SK-N-SH (cell line): ENCODE measurements around the gene PATL2. TPM values are rescaled to one million over a fixed set of nuclear protein-coding genes. Genes with fewer than 3 reads are reported as not detected.

Experiments
- CTCF ChIA-PET: fragments of 300-600, 350-600 bp; formaldehyde crosslinking; extraction: SDS; loops from one replicate; lab custom pipeline; 2021; lab: Yijun Ruan, JAX
- POLR2A ChIA-PET: fragments of 350-600 bp; sonication (Branson Sonifier 250); formaldehyde crosslinking; extraction: SDS; loops from one replicate; lab custom pipeline; 2020; ENCODE audit warnings: antibody characterized with exemption, inconsistent platforms; lab: Yijun Ruan, JAX
- DNase-seq: peaks from one replicate; pipeline ENCODE4 v3.0.0; 2012
- H2AFZ ChIP-seq: fragments of 200-600 bp; sonication (generic); 2 replicates; pipeline ENCODE4 v1.8.1; 2016; ENCODE audit warnings: antibody characterized with exemption, mild to moderate bottlenecking, low read depth
- H3F3A ChIP-seq: fragments of 200-600 bp; sonication (generic); replicated peaks from 2 replicates; pipeline ENCODE3; 2016; ENCODE audit warnings: antibody characterized with exemption, mild to moderate bottlenecking; ENCODE audit not compliant: insufficient read depth
- H3K27ac ChIP-seq, 2 experiments: fragments of 200-500 bp in 1 of 2; fragments of 200-600 bp in 1 of 2; sonication (Bioruptor generic) in 1 of 2; sonication (generic), shearing (Covaris generic) in 1 of 2; 2 replicates each; pipeline versions ENCODE4 v1.5.1 to v1.6.1; 2014 to 2016; ENCODE audit warnings: low read depth in 2 of 2, inconsistent platforms in 1 of 2, low read length in 1 of 2, mild to moderate bottlenecking in 1 of 2, mixed read lengths in 1 of 2
- H3K27me3 ChIP-seq: fragments of 200-600 bp; sonication (generic), shearing (Covaris generic); 2 replicates; pipeline ENCODE4 v1.6.1; 2016; ENCODE audit warnings: mixed run types; ENCODE audit not compliant: insufficient read depth
- H3K36me3 ChIP-seq, 2 experiments: fragments of 200-500 bp in 1 of 2; fragments of 200-600 bp in 1 of 2; sonication (Bioruptor generic) in 1 of 2; sonication (generic) in 1 of 2; replicated peaks in 1 of 2; 2 replicates each; pipeline versions ENCODE3 to v1.5.1; 2014 to 2016; ENCODE audit warnings: low read length in 1 of 2, mild to moderate bottlenecking in 1 of 2; ENCODE audit not compliant: insufficient read depth in 2 of 2, control insufficient read depth in 1 of 2
- H3K4me1 ChIP-seq, 2 experiments: fragments of 200-500 bp in 1 of 2; fragments of 200-600 bp in 1 of 2; sonication (Bioruptor generic) in 1 of 2; sonication (generic), shearing (Covaris generic) in 1 of 2; 2 replicates each; pipeline versions ENCODE4 v1.5.1 to v1.6.1; 2014 to 2016; ENCODE audit warnings: low read depth in 1 of 2, low read length in 1 of 2, mixed run types in 1 of 2; ENCODE audit not compliant: insufficient read depth in 2 of 2, control insufficient read depth in 1 of 2
- H3K4me2 ChIP-seq: fragments of 200-600 bp; sonication (generic), shearing (Covaris generic); 2 replicates; pipeline ENCODE4 v1.6.1; 2017; ENCODE audit warnings: mixed run types
- H3K4me3 ChIP-seq, 2 experiments: fragments of 200-500 bp in 1 of 2; fragments of 200-600 bp in 1 of 2; sonication (Bioruptor generic) in 1 of 2; sonication (generic), shearing (Covaris generic) in 1 of 2; 2 replicates each; pipeline versions ENCODE4 v1.5.1 to v1.8.1; 2014 to 2016; ENCODE audit warnings: low read depth in 2 of 2, inconsistent platforms in 1 of 2, low read length in 1 of 2, mild to moderate bottlenecking in 1 of 2, mixed read lengths in 1 of 2, moderate library complexity in 1 of 2
- H3K79me2 ChIP-seq: fragments of 200-600 bp; sonication (generic); 2 replicates; pipeline ENCODE4 v1.8.1; 2017; ENCODE audit warnings: mild to moderate bottlenecking; ENCODE audit not compliant: insufficient read depth
- H3K9ac ChIP-seq: fragments of 200-600 bp; sonication (generic); 2 replicates; pipeline ENCODE4 v1.6.1; 2017; ENCODE audit warnings: mixed run types
- H3K9me2 ChIP-seq: fragments of 200-600 bp; sonication (generic); 2 replicates; pipeline ENCODE4 v1.6.1; 2017; ENCODE audit warnings: mixed run types
- H3K9me3 ChIP-seq: fragments of 200-600 bp; sonication (generic); 2 replicates; pipeline ENCODE4 v1.6.1; 2017; ENCODE audit warnings: mixed run types, mild to moderate bottlenecking, moderate library complexity
- H4K20me1 ChIP-seq: fragments of 200-600 bp; sonication (generic); 2 replicates; pipeline ENCODE4 v1.6.1; 2017; ENCODE audit warnings: mild to moderate bottlenecking, mixed run types; ENCODE audit not compliant: insufficient read depth
- ELF1 ChIP-seq: IDR thresholded peaks from 2 replicates; pipeline ENCODE4 v1.4.0; 2012
- EZH2phosphoT487 ChIP-seq: fragments of 200-600 bp; sonication (generic); IDR thresholded peaks from 2 replicates; pipeline ENCODE4 v1.6.1; 2017; ENCODE audit warnings: low read depth, mixed run types, mild to moderate bottlenecking, antibody characterized with exemption, moderate library complexity, borderline replicate concordance
- FOSL2 ChIP-seq: IDR thresholded peaks from 2 replicates; pipeline ENCODE4 v1.4.0; 2012; ENCODE audit warnings: low read depth, mild to moderate bottlenecking, moderate library complexity, borderline replicate concordance
- FOXM1 ChIP-seq: IDR thresholded peaks from 2 replicates; pipeline ENCODE4 v1.4.0; 2012; ENCODE audit warnings: low read depth, mild to moderate bottlenecking
- GATA2 ChIP-seq: sonication (generic); formaldehyde crosslinking; IDR thresholded peaks from 2 replicates; pipeline ENCODE4 v1.5.0; 2020; ENCODE audit warnings: mild to moderate bottlenecking, missing genetic modification reagents
- JUND ChIP-seq: IDR thresholded peaks from 2 replicates; pipeline ENCODE4 v1.4.0; 2012
- MEF2A ChIP-seq: IDR thresholded peaks from 2 replicates; pipeline ENCODE4 v1.4.0; 2012; ENCODE audit warnings: low read depth, borderline replicate concordance
- MXI1 ChIP-seq: IDR thresholded peaks from 2 replicates; pipeline ENCODE4 v1.6.1; 2012; ENCODE audit warnings: mild to moderate bottlenecking, low read depth, low read length, improper control_type of control experiment
- NRF1 ChIP-seq: IDR thresholded peaks from 2 replicates; pipeline ENCODE4 v1.6.1; 2012; ENCODE audit warnings: low read depth, mild to moderate bottlenecking, low read length
- POLR2AphosphoS5 ChIP-seq: IDR thresholded peaks from 2 replicates; pipeline ENCODE4 v1.6.1; 2012; ENCODE audit warnings: low read depth, low read length
- RAD21 ChIP-seq: IDR thresholded peaks from 2 replicates; pipeline ENCODE4 v1.6.1; 2012; ENCODE audit warnings: mild to moderate bottlenecking, low read length
- SIN3A ChIP-seq: IDR thresholded peaks from 2 replicates; pipeline ENCODE4 v1.6.1; 2012; ENCODE audit warnings: low read depth, mild to moderate bottlenecking, low read length, moderate library complexity, borderline replicate concordance
- SMC3 ChIP-seq: IDR thresholded peaks from 2 replicates; pipeline ENCODE4 v1.6.1; 2012; ENCODE audit warnings: low read depth, low read length, improper control_type of control experiment
- TCF12 ChIP-seq: IDR thresholded peaks from 2 replicates; pipeline ENCODE4 v1.4.0; 2012
- TEAD4 ChIP-seq: IDR thresholded peaks from 2 replicates; pipeline ENCODE4 v1.4.0; 2012; ENCODE audit warnings: mild to moderate bottlenecking, borderline replicate concordance; ENCODE audit not compliant: insufficient read depth
- WGBS: methylation state at CpG from one replicate; pipeline ENCODE4 v1.1.6; 2017; ENCODE audit warnings: low lambda C conversion rate; 5-methylcytosine and 5-hydroxymethylcytosine counted together
- polyA plus RNA-seq, 3 experiments: library from polyadenylated mRNA; depleted of rRNA; stranded (reverse); fragments of >200 nt; gene quantifications; 2 replicates each; pipeline ENCODE4 v1.2.3, GENCODE V29; 2012
- TF ChIP-seq, protein P1 (sequence below): fragments of 200-600 bp; sonication (generic); IDR thresholded peaks from 2 replicates; pipeline ENCODE4 v1.6.1; 2017; ENCODE audit warnings: antibody characterized with exemption, mild to moderate bottlenecking, moderate library complexity
- TF ChIP-seq, protein P2 (sequence below): IDR thresholded peaks from 2 replicates; pipeline ENCODE4 v1.4.0; 2012; ENCODE audit warnings: low read depth
- TF ChIP-seq, protein P3 (sequence below): IDR thresholded peaks from 2 replicates; pipeline ENCODE4; 2012
- TF ChIP-seq, protein P4 (sequence below): IDR thresholded peaks from 2 replicates; pipeline ENCODE4 v1.4.0; 2012; ENCODE audit warnings: low read depth, borderline replicate concordance
- TF ChIP-seq, protein P5 (sequence below): IDR thresholded peaks from 2 replicates; pipeline ENCODE4 v1.6.1; 2012; ENCODE audit warnings: mild to moderate bottlenecking, low read depth, low read length, moderate library complexity

PATL2 gene
- polyA plus RNA-seq, 1 of the 3 experiments (the other 2 are of a cell fraction), result 0.31 TPM

DNA sequence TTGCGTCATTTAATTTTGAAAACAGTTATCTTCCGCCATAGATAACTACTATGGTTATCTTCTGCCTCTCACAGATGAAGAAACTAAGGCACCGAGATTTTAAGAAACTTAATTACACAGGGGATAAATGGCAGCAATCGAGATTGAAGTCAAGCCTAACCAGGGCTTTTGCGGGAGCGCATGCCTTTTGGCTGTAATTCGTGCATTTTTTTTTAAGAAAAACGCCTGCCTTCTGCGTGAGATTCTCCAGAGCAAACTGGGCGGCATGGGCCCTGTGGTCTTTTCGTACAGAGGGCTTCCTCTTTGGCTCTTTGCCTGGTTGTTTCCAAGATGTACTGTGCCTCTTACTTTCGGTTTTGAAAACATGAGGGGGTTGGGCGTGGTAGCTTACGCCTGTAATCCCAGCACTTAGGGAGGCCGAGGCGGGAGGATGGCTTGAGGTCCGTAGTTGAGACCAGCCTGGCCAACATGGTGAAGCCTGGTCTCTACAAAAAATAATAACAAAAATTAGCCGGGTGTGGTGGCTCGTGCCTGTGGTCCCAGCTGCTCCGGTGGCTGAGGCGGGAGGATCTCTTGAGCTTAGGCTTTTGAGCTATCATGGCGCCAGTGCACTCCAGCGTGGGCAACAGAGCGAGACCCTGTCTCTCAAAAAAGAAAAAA is 1.4 kb upstream of the PATL2 start (continued):
- TF ChIP-seq TCF12, result peak; percentile 42; the same call in 1 of the 2 replicates
- TF ChIP-seq, protein P1, sequence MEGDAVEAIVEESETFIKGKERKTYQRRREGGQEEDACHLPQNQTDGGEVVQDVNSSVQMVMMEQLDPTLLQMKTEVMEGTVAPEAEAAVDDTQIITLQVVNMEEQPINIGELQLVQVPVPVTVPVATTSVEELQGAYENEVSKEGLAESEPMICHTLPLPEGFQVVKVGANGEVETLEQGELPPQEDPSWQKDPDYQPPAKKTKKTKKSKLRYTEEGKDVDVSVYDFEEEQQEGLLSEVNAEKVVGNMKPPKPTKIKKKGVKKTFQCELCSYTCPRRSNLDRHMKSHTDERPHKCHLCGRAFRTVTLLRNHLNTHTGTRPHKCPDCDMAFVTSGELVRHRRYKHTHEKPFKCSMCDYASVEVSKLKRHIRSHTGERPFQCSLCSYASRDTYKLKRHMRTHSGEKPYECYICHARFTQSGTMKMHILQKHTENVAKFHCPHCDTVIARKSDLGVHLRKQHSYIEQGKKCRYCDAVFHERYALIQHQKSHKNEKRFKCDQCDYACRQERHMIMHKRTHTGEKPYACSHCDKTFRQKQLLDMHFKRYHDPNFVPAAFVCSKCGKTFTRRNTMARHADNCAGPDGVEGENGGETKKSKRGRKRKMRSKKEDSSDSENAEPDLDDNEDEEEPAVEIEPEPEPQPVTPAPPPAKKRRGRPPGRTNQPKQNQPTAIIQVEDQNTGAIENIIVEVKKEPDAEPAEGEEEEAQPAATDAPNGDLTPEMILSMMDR, result no peak
- TF ChIP-seq, protein P2, sequence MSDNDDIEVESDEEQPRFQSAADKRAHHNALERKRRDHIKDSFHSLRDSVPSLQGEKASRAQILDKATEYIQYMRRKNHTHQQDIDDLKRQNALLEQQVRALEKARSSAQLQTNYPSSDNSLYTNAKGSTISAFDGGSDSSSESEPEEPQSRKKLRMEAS, result peak; percentile 31
- TF ChIP-seq EZH2phosphoT487, result no peak
- TF ChIP-seq SIN3A, result no peak
- no peak for TF ChIP-seq MEF2A
- TF ChIP-seq, protein P3, sequence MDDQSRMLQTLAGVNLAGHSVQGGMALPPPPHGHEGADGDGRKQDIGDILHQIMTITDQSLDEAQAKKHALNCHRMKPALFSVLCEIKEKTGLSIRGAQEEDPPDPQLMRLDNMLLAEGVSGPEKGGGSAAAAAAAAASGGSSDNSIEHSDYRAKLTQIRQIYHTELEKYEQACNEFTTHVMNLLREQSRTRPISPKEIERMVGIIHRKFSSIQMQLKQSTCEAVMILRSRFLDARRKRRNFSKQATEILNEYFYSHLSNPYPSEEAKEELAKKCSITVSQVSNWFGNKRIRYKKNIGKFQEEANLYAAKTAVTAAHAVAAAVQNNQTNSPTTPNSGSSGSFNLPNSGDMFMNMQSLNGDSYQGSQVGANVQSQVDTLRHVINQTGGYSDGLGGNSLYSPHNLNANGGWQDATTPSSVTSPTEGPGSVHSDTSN, result no peak
- TF ChIP-seq, all 33 proteins: peak for 7

DNA sequence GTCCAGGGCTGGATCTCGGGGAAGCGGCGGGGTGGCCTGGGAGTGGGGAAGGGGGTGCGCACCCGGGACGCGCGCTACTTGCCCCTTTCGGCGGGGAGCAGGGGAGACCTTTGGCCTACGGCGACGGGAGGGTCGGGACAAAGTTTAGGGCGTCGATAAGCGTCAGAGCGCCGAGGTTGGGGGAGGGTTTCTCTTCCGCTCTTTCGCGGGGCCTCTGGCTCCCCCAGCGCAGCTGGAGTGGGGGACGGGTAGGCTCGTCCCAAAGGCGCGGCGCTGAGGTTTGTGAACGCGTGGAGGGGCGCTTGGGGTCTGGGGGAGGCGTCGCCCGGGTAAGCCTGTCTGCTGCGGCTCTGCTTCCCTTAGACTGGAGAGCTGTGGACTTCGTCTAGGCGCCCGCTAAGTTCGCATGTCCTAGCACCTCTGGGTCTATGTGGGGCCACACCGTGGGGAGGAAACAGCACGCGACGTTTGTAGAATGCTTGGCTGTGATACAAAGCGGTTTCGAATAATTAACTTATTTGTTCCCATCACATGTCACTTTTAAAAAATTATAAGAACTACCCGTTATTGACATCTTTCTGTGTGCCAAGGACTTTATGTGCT is 721 bp upstream of the PATL2 start:
- ChIA-PET POLR2A (interaction anchor here (0.5 to 3.5 kb wide), 7 partner anchors 15 to 49 kb away, joined by 3 to 19 read pairs (median 6); partner anchors contain the start of genes SPG11 and TRIM69), CTCF (interaction anchor here (0.7 to 11.4 kb wide), 10 partner anchors 15 to 174 kb away, joined by 3 to 117 read pairs (median 4); partner anchors contain the start of genes SPG11 and TRIM69)
- Histone ChIP-seq H3K27me3 (no peaks in the 10 kb centered on the region), H3K79me2 (peaks cover 41% of the 10 kb centered on the region), H3K9ac (peak overlapping the region; percentile 95), H3K27ac (peak overlapping the region; percentile 88 to 89)
- TF ChIP-seq ELF1 (no peak), POLR2AphosphoS5 (no peak), FOXM1 (no peak), MXI1 (no peak), TEAD4 (no peak), JUND (no peak), SMC3 (no peak), RAD21 (no peak), NRF1 (no peak), FOSL2 (no peak), GATA2 (CRISPR knock-in tag) (no peak)
- TF ChIP-seq, protein P4, sequence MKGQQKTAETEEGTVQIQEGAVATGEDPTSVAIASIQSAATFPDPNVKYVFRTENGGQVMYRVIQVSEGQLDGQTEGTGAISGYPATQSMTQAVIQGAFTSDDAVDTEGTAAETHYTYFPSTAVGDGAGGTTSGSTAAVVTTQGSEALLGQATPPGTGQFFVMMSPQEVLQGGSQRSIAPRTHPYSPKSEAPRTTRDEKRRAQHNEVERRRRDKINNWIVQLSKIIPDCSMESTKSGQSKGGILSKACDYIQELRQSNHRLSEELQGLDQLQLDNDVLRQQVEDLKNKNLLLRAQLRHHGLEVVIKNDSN, result no peak
- TF ChIP-seq, protein P2, result no peak
- TF ChIP-seq, protein P3, result no peak
- TF ChIP-seq, protein P5, sequence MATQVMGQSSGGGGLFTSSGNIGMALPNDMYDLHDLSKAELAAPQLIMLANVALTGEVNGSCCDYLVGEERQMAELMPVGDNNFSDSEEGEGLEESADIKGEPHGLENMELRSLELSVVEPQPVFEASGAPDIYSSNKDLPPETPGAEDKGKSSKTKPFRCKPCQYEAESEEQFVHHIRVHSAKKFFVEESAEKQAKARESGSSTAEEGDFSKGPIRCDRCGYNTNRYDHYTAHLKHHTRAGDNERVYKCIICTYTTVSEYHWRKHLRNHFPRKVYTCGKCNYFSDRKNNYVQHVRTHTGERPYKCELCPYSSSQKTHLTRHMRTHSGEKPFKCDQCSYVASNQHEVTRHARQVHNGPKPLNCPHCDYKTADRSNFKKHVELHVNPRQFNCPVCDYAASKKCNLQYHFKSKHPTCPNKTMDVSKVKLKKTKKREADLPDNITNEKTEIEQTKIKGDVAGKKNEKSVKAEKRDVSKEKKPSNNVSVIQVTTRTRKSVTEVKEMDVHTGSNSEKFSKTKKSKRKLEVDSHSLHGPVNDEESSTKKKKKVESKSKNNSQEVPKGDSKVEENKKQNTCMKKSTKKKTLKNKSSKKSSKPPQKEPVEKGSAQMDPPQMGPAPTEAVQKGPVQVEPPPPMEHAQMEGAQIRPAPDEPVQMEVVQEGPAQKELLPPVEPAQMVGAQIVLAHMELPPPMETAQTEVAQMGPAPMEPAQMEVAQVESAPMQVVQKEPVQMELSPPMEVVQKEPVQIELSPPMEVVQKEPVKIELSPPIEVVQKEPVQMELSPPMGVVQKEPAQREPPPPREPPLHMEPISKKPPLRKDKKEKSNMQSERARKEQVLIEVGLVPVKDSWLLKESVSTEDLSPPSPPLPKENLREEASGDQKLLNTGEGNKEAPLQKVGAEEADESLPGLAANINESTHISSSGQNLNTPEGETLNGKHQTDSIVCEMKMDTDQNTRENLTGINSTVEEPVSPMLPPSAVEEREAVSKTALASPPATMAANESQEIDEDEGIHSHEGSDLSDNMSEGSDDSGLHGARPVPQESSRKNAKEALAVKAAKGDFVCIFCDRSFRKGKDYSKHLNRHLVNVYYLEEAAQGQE, result no peak
- TF ChIP-seq, all 33 proteins: peak for 0
- no peaks in the 10 kb centered on the region; a peak in 1 of 4 replicates for H3K4me1 ChIP-seq
- peak overlapping the region; percentile 74 to 99 for H3K4me3 ChIP-seq
- peak; percentile 55 for DNase-seq
- H3K9me3 ChIP-seq, result no peaks in the 10 kb centered on the region
- peak overlapping the region; percentile 84; the same call in 1 of the 2 replicates for H2AFZ ChIP-seq
- H3F3A ChIP-seq, result peaks cover 10% of the 10 kb centered on the region
- peak overlapping the region; percentile 66 for H3K4me2 ChIP-seq
- WGBS, result 1% methylated on average over 31 of the region's 46 CpGs
- H4K20me1 ChIP-seq, result peaks cover 12% of the 10 kb centered on the region; the same call in 1 of the 2 replicates
- H3K9me2 ChIP-seq, result no peaks in the 10 kb centered on the region
- H3K36me3 ChIP-seq, result peaks cover 17 to 18% of the 10 kb centered on the region in 2 experiments
